Activated T-cell treated with anti-CD3 and anti-CD28 coated beads for 1 hour (primary cell): ENCODE data around the gene RBM39.
"Not testable (repeated sequence)": the region's sequence is repeated elsewhere in the genome, so short reads cannot be mapped to it uniquely, and the experiment has no call there.

Experiments
- DNase-seq: peaks from one replicate; pipeline ENCODE4 v3.0.0-alpha.2; 2020; ENCODE audit warnings: low read depth

The RBM39 gene

DNA sequence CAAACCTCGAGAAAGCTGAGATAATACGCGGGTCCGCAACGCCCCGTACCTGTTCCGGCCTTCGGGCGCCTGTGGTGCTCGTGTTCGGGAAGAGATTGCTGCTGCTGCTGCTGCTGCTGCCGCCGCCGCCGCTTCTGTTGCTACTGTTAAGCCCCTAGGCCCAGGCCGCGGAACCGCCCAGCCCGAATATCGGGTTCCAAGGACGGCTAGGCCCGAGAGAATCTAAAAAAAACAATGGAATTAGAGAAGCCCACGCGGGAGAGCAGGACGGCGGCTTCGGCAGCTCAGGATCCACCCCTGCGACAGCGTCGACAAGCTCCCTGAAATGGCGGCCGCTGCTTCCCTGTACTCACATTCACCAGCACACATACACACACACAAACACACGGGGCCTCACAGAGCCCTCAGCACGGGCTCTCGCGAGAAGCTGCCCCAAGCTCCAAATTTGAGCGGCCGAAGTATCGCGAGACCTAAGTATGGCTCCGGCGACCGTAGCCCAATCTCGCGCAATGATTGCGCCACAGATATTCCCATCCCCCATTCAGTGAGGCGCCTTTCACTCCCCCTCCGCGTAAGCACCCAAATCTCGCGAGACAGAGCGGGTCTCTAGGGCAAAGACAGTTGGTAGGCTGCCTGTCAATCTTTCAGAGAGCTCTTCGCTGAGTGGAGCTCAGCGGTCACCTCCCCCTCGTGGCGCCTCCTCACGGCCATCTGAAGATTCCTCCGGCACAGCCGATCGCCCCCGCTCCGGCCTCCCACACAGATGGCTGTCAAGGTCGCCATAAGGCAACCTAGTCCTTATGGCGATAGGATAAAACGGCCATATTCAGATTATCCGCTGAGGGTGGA lies at the start of gene RBM39:
Gene RBM39 (minus strand): TSS at position 369 of the 849 bp plus-strand sequence. CDS start 1,386 bp downstream, outside the sequence.
- peak; percentile 97 for DNase-seq

DNA sequence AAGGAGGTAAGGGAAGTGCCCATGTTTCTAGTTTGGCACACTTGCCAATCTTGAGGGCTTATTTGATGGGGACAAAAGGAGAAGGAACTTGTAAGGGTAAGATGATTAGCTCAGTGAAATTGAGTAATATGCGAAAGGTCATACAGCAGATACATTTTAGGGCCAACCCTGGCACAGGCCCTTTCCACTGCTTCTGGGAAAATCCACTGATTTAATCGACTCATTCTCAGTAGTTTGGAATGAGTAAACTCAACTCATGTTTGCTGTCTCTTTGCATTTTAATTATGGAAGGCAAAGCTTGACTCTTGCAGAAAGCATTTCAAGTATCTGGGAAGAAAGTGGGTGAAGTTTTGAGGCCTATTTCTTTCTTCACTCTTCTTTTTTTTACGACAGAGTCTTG lies 49.8 kb upstream of the RBM39 start:
- DNase-seq = no peak

DNA sequence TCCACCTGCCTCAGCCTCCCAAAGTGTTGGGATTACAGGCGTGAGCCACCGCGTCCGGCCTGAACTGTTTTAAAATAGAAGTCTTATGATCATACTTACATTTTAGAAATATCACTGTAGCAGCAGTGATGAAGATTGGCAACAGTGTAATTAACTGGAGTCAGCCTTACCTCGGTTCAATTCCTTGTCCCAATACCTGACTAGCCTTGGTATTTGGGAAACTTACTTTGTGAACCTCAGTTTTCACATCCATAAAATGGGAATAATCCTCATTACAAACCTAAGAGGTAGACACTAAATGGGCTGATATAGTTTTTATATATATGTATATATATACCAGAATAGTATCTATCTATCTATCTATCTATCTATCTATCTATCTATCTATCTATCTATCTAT lies 49.0 kb upstream of the RBM39 start:
- no peak for DNase-seq

DNA sequence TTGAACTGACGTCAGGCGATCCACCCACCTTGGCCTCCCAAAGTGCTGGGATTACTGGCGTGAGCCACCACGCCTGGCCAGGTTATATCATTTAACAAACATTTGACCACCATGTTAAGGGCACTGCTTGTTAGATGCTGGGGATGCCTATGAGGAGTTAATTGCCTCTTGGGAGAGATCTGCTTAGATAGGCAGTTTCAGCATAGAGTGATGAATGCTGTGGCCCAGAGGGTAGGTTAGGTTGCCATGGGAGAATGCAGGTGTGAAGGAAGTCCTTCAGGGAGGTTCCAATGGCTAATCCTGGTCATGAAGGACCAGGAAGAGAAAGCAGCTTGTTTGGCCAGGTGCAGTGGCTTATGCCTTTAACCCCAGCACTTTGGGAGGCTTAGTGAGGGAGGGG lies 46.7 kb upstream of the RBM39 start:
- no peak for DNase-seq

DNA sequence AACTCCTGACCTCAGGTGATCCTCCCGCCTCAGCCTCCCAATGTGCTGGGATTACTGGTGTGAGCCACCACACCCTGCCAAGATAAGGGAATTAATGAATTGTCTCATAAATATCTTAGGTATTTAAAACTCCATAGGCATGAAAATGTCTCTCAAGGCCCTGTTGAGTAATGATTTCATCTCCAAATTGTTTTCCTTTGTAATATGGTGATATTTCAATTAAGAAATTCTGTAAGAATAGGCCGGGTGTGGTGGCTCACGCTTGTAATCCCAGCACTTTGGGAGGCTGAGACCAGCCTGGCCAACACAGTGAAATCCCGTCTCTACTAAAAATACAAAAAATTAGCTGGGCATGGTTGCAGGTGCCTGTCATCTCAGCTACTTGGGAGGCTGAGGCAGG lies 43.5 kb upstream of the RBM39 start:
- DNase-seq = not testable (repeated sequence)

DNA sequence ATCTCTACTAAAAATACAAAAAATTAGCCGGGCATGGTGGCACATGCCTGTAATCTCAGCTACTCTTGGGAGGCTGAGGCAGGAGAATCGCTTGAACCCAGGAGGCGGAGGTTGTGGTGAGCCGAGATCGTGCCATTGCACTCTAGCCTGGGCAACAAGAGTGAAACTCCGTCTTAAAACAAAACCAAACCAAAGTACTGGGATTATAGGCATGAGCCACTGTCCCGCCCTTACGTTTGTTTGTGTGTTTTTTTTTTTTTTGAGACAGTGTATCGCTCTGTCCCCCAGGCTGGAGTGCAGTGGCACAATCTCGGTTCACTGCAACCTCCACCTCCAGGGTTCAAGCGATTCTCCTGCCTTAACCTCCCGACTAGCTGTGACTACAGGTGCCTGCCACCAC lies 41.8 kb upstream of the RBM39 start:
- not testable (repeated sequence) for DNase-seq

DNA sequence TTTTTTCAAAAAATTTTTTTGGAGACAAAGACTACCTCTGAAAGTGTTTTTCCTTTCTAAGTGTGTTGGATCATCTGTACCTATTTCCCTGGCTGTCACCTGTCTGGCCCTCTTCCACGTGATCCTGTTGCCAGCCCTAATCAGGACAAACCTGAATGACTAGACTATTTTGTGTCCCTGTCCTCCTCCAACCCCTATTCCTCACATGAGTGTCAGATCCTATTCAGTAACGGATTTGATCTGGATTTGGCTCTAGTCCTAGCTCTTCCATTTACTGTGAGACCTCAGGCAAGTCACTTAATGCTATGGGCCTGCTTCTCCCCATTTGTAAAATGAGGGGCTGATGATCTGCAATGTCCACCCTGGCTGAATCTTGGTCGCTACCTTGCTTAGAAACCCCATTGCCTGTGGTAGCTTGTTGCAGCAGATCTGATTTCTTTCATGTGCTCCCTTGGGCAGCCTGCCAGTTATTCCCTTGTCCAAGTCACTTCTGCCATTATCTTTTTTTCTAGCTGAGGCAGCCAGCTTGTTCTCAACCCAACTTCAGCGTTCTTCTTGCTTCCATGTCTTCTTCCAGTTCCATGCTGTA lies 34.5 kb upstream of the RBM39 start:
- DNase-seq = no peak

DNA sequence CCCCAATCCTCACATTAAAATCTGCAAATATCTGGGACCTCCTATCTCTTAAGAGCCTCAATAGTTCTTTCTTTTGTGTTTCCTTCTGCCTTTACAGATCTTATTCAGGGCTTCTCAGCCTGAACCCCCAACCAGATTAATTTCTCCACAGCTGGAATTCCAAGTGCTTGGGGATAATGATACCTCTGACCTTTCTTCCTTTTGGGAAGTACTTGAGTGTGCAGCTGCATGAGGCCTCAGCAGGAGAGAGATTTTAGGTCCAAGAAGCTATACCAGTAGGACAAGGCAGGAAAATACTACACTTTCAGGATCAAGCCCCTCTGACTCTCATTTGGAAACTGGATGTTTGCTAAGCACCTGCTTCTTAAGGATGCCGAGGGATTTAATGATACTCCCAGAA lies 32.3 kb upstream of the RBM39 start:
- no peak for DNase-seq

DNA sequence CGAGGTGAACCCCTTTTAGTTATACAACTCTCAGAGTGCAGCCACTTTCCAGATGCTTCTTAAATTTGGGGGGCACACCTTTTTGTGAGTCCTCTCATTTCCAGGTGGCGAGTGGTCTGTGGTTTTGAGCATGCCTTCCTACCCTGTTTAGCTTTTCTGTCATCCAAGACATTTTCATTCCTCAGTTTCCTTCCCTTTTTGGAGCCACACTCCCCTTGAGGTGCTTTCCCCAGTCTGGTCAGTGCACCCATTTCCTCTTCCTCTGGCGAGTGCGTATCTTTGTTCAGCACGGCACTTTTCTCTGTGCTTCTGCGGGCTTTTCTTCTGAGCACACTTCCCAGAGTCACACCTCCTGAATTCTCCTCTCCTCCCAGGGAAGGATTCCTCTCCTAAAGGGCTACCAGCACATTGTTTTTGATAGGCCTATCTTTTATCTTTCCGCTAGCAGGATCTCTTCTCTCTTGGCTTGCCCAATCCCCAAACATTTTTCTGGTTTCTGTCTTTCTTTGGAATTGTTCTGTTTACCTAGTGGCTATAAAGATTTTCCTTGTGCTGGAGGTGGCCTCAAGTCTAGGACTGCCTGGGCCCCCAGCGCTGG lies 31.2 kb upstream of the RBM39 start:
- no peak for DNase-seq

DNA sequence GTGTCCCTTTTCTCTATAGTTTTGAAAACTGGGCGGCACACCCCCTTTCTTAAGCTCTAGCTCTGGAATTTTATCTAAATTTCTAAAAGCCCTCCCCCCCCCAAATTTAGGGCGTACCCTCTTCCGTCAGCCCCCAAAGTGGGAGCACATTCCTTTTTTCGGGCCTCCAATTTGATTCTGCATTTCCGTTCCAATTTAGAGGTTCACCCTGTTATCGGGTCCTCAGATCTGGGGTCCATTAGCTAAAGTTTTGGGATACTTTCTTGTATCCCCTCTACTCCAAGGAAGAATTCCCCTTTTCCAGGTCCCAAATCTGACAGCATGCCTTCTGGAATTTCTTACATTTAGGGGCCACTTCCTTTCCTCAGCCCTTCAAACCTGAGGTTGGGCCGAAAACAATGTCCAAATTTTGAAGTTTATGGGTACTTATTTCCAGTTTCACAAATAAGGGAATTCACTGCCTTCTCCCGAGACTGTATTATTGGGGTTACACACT lies 30.6 kb upstream of the RBM39 start:
- DNase-seq = no peak

DNA sequence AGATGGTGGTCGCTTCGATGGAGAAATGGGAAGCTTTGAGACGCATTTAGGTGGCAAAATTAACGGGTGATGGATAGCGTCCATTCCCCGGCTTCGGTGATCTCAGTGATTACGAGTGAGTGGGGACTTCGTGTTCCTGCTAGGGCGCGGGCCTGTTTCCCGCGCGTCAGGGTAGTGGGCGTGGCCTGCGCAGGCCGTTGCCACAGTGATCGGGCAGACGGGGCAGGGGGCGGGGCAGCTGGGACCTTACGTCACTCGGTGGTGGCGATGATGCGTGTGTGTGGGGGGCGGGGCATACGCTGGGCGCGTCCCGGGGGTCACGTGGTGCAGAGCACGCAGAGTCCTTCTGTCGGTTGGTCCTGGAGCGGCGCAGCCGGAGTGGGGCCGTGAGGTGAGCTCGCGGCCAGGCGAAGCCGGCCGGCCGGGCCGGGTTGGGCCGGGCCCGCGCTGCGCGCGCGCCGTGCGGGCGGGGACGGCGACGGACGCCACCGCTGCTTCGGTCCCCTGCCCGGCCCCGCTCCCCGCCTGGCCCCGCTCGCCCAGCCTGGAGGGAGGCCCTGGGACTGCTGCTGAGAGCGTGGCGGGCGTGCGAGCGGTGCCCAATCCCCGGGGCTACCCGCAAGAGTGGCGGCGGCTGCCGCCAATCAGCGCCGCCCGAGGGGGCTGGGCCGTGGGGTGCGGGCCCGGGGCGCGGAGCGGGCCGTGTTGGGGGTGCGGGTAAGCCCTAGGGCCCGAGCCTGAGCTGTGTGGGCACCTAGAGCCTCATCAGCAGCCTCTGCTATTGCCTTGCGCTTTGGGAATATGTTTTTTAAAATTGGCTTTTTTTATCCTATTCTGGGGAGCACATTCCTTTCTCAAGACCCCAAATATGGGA lies 29.9 kb upstream of the RBM39 start, which contains the start of gene PHF20:
Gene PHF20 (plus strand): TSS at position 327 of the 874 bp plus-strand sequence. CDS start 29,508 bp downstream, outside the sequence.
- DNase-seq = peak; percentile 100

DNA sequence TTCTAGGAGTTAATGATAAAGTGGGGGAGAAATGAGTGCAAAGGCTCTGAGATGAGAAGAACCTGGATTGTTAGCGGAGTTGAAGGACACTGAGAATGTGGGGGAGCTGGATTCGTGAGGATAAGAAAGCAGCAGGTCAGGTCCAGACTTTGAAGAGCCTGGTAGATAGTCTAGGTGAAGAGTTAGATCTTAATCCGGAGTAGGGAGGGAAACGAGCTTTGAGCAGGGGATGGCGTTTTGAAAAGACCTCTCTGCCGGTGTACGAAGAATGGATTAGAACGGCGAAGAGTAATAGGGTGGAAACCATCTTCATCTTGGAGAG lies 29.3 kb upstream of the RBM39 start:
- DNase-seq = no peak

DNA sequence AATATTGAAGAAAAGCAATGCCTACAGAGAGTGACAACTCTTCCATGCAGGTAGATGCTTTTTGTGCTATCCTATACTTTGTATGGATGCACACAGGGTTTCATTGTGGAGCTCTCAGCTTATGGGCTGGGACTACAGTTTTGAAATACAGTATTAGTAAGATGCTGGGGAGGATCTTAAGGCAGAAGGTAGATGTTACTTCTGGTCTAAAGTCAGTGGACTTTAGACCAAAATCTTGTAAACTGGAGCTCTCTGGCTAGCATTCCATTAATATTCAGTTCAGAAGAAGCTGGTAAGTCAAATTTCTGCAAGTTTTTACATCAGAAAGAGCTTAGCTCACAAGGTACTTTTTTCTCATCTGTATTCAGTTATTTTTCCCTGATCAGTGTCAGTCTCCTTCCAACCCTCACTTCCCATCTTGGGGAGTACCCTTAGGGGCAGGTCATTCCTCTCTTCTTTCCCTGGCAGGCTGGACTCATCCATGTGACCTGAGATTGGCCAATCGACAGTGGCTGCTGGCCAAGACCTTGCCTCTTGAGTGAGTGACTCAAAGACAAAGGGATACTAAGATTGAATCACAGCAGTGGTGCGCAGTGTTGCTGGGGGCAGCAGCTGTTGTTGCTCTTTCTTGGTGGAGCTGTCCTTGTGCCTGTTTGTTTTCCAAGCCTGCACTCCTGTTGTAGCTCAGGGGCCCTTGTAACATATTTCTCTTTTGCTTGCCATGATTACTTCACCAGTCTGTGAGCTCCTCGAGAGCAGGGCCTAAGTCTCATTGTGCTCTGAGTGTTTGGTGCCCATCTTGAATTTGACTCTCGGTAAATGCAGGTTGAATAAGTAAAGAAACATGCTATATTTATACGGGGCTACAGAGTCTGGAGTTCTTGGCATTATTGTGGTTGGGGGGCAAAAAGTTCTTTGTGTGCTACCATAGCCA lies 26.9 kb upstream of the RBM39 start:
- no peak for DNase-seq

DNA sequence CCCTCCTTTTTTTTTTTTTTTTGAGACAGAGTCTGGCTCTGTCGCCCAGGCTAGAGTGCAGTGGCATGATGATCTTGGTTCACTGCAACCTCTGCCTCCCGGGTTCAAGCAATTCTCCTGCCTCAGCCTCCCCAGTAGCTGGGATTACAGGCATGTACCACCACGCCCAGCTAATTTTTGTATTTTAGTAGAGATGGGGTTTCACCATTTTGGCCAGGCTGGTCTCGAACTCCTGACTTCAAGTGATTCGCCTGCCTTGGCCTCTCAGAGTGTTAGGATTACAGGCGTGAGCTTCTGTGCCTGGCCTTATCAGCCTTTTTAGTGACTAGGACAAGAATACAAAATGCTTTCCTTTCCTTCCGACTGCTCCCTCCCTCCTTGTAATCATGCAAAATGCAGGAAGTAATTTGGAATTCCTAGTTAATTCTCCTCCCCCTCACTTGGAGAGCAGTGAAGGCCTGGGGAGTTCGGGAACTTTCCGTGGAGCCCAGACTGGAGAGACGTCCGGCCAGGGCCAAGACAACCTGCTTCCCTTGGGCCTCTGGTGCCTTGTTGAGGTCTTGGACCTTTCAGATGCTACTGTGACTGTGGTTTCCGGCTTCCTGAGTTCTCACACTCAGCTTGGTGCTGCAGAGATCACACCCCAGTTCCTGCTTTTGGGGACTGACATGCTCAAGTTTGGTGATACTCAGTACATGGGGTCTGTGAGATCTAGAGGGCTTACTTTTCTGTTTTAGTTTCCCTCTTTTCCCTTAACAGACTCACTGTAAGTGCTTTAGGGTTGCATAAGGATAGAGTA lies 25.8 kb upstream of the RBM39 start:
- DNase-seq = peak; percentile 46

DNA sequence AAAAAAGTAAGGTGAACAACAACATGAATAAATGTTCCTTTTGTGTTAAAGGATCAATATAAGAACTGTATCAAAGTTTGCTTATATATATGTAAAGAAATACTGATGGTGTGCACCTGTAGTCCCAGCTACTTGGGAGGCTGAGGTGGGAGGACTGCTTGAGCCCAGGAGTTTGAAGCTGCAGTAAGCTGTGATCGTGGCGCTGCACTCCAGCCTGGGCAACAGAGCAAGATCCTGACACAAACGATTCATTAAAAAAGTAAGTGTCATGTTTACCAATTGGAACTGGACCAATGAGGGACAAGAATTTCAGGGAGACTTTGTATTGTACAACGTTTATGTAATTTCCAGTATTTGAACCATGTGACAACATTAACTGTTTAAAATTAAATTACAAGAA lies 24.8 kb upstream of the RBM39 start:
- no peak for DNase-seq

DNA sequence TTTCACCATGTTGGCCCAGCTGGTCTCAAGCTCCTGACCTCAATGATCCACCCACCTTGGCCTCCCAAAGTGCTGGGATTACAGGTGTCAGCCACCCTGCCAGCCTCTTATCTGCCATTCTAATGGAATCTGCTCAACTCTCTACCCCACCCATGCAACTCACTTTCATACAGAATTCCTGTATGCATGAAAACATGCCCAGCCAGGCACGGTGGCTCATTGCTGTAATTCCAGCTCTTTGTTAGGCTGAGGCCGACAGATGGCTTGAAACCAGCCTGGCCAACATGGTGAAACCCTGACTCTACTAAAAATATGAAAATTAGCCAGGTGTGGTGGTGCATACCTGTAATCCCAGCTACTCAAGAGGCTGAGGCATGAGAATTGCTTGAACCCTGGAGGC lies 22.9 kb upstream of the RBM39 start:
- DNase-seq = not testable (repeated sequence)

DNA sequence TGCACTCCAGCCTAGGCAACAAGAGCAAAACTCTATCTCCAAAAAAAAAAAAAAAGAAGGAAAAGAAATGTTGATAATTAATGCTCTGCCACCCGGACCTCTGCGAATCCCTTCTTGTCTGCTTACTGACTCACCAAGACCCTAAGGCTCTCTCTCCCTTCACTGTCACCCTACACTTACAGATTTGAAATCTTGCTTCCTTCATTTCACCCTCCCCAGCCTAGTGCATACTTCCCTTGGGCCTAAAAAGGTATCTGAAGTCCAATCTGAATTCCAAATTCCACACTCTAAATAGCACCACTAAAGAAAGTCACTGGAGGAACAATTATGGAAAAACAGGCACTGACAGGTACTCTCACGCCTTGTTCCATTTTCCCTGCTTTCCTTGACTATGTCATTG lies 20.4 kb upstream of the RBM39 start:
- DNase-seq = no peak

DNA sequence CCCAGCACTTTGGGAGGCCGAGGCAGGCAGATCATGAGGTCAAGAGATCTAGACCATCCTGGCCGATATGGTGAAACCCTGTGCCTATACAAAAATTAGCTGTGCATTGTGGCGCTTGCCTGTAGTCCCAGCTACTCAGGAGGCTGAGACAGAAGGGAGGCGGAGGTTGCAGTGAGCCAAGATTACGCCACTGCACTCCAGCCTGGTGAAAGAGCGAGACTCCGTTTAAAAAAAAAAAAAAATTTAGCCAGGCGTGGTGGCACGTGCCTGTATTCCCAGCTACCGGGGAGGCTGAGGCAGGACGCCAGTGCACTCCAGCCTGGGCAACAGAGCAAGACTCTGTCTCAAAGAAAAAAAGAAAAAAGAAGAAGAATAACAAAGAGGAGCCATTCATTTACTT lies 19.5 kb upstream of the RBM39 start:
- not testable (repeated sequence) for DNase-seq

DNA sequence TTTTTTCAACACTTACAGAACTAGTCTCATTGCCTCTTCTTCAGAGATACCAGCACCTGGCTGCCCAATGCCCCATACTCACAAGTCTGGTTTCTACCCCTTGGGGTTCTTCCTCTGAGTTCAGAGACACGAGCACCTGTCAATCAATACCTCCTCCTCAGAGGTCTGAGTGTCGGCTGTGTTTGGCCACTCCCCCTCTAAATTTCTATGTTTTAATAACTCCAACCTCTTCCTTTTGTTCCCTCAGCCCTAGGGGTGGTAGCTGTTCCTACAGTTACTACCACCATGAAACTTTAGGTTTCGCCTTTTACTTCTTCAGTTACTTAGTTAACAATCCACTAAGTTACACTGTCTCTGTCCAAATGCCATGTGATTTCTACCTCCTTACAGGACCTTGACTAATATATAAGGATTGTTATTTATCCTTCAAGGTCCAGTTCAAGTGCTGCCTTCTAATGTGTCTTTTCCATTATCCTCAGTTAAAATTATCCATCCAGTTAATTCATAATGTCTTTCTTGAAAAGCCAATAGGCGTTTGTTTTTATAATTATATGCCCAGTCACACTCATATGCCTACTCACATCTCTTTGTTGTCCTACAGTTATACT lies 15.1 kb upstream of the RBM39 start:
- DNase-seq = no peak

DNA sequence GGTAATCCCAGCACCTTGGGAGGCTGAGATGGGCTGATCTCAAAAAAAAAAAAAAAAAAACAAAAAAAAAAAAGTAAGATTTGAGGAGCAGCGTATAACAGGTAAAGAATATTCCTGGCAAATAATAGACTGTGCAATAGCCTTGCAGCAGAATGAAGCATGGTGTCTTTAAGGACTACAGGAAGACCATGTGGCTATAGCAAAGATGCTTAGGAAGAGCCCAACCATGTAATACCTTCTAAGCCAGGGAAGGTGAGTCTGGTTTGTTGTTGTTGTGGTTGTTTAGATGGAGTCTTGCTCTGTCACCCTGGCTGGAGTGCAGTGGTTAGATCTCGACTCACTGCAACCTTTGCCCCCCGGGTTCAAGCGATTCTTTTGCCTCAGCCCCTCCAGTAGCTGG lies 14.3 kb upstream of the RBM39 start:
- DNase-seq = no peak
